B cell (primary cell): ENCODE measurements around the gene LRRC61. TPM values are rescaled to one million over a fixed set of nuclear protein-coding genes. Genes with fewer than 3 reads are reported as not detected.

Experiments
- ATAC-seq: fragments of 200-7000 bp; cut with Tn5 transposase; one replicate; pipeline ENCODE4 v1.10.0; 2021; ENCODE audit warnings: low read depth, mild to moderate bottlenecking, moderate number of reproducible peaks, moderate library complexity
- CTCF ChIA-PET: fragments of 350-600 bp; sonication (Branson Sonifier 250); formaldehyde crosslinking; loops from one replicate; lab custom pipeline; 2021; ENCODE audit warnings: antibody characterized with exemption, inconsistent platforms; lab: Charles Lee
- POLR2A ChIA-PET: fragments of 350-600 bp; sonication (Branson Sonifier 250); formaldehyde crosslinking; loops from one replicate; lab custom pipeline; 2021; ENCODE audit warnings: antibody characterized with exemption; lab: Charles Lee
- DNase-seq: peaks from one replicate; pipeline ENCODE4 v3.0.0; 2013
- H2AFZ ChIP-seq: 2 replicates; pipeline ENCODE4 v1.6.1; 2012; ENCODE audit warnings: mild to moderate bottlenecking, low read depth, low read length; ENCODE audit not compliant: insufficient read depth, poor library complexity, severe bottlenecking
- H3K27ac ChIP-seq, 2 donors: 1 replicate in 1 of 2; 2 replicates in 1 of 2; pipeline ENCODE4 v1.5.1; 2012 to 2013; ENCODE audit warnings: low read length in 2 of 2, mild to moderate bottlenecking in 2 of 2, moderate library complexity in 1 of 2
- H3K27me3 ChIP-seq, 4 experiments: fragments of 200-600 bp in 1 of 4; sonication (generic) in 1 of 4; replicated peaks in 1 of 4; 1 replicate in 2 of 4; 2 replicates in 2 of 4; pipeline versions ENCODE4 v1.6.1 to v1.7.0; 2013 to 2016; ENCODE audit warnings: low read length in 3 of 4, mild to moderate bottlenecking in 2 of 4, mixed read lengths in 1 of 4, moderate library complexity in 1 of 4; ENCODE audit not compliant: insufficient read depth in 4 of 4, control insufficient read depth in 3 of 4; ENCODE audit errors: control extremely low read depth in 1 of 4
- H3K36me3 ChIP-seq, 2 experiments: replicated peaks in 1 of 2; 1 replicate in 1 of 2; 2 replicates in 1 of 2; pipeline versions ENCODE4 v1.6.1 to v1.7.1; 2013; ENCODE audit warnings: low read length in 1 of 2; ENCODE audit not compliant: insufficient read depth in 2 of 2, control insufficient read depth in 1 of 2; ENCODE audit errors: control extremely low read depth in 1 of 2, extremely low read depth in 1 of 2
- H3K4me1 ChIP-seq, 2 donors: fragments of 200-600 bp in 1 of 2; sonication (generic) in 1 of 2; 1 replicate in 1 of 2; 2 replicates in 1 of 2; pipeline versions ENCODE4 v1.5.1 to v1.6.1; 2013 to 2017; ENCODE audit warnings: low read length in 2 of 2; ENCODE audit not compliant: control insufficient read depth in 2 of 2, insufficient read depth in 2 of 2
- H3K4me2 ChIP-seq: replicated peaks from 2 replicates; pipeline ENCODE3; 2012; ENCODE audit warnings: mild to moderate bottlenecking, low read depth, low read length; ENCODE audit not compliant: poor library complexity, severe bottlenecking
- H3K4me3 ChIP-seq, 5 experiments: fragments of 200-600 bp in 1 of 5; sonication (generic) in 1 of 5; 1 replicate in 3 of 5; 2 replicates in 2 of 5; pipeline versions ENCODE4 v1.5.1 to v1.7.0; 2011 to 2016; ENCODE audit warnings: low read length in 4 of 5, mild to moderate bottlenecking in 4 of 5, low read depth in 2 of 5, control low read depth in 1 of 5, moderate library complexity in 1 of 5; ENCODE audit not compliant: insufficient read depth in 1 of 5; ENCODE audit errors: control extremely low read depth in 1 of 5, extremely low read depth in 1 of 5
- H3K79me2 ChIP-seq: fragments of 200-600 bp; sonication (generic); one replicate; pipeline ENCODE4 v1.6.0; 2016; ENCODE audit warnings: low read length; ENCODE audit not compliant: control insufficient read depth, insufficient read depth
- H3K9ac ChIP-seq: fragments of 200-600 bp; sonication (generic); 2 replicates; pipeline ENCODE4 v1.6.1; 2017; ENCODE audit warnings: mild to moderate bottlenecking, low read length, moderate library complexity
- H3K9me3 ChIP-seq, 3 donors: one replicate each; pipeline versions ENCODE4 v1.6.1 to v1.7.1; 2013; ENCODE audit warnings: low read length in 2 of 3; ENCODE audit not compliant: control insufficient read depth in 2 of 3, insufficient read depth in 1 of 3; ENCODE audit errors: control extremely low read depth in 1 of 3
- H4K20me1 ChIP-seq: 2 replicates; pipeline ENCODE4 v1.6.0; 2012; ENCODE audit warnings: mild to moderate bottlenecking, low read length; ENCODE audit not compliant: insufficient read depth, control insufficient read depth, poor library complexity, severe bottlenecking
- H3K27ac Mint-ChIP-seq: one replicate; pipeline ENCODE4 v1.8.0; 2021; ENCODE audit warnings: mixed read lengths
- H3K27me3 Mint-ChIP-seq: one replicate; pipeline ENCODE4 v1.8.0; 2021; ENCODE audit warnings: mixed read lengths
- H3K4me1 Mint-ChIP-seq: one replicate; pipeline ENCODE4 v1.8.0; 2021; ENCODE audit warnings: mixed read lengths
- H3K4me3 Mint-ChIP-seq: one replicate; pipeline ENCODE4 v1.8.0; 2021; ENCODE audit warnings: mixed read lengths
- H3K9me3 Mint-ChIP-seq: one replicate; pipeline ENCODE4 v1.8.0; 2022; ENCODE audit warnings: mixed read lengths; ENCODE audit not compliant: insufficient read depth
- EZH2 ChIP-seq: IDR thresholded peaks from 2 replicates; pipeline ENCODE4 v1.6.1; 2012; ENCODE audit warnings: borderline replicate concordance, low read depth, mild to moderate bottlenecking, moderate library complexity, low read length; ENCODE audit not compliant: insufficient read depth, poor library complexity, severe bottlenecking
- WGBS: methylation state at CpG from one replicate; pipeline ENCODE4 v1.1.5; 2013; ENCODE audit warnings: missing lambda C conversion rate; ENCODE audit not compliant: insufficient coverage; 5-methylcytosine and 5-hydroxymethylcytosine counted together
- intact Hi-C: fragments of 100-400 bp; cut with micrococcal nuclease; formaldehyde crosslinking; loops from one replicate; pipeline ENCODE4 v1.10.0; 2022
- polyA plus RNA-seq: library from polyadenylated mRNA; depleted of rRNA; stranded (reverse); fragments of >200 nt; gene quantifications from 2 replicates; pipeline ENCODE4 v1.2.3, GENCODE V29; 2012
- total RNA-seq, 2 donors: library from RNA; stranded (reverse); fragments of 120-200 nt in 1 of 2; gene quantifications; 1 replicate in 1 of 2; 2 replicates in 1 of 2; pipeline versions ENCODE4 v1.2.3 to v1.2.4, GENCODE V29; 2013 to 2022
- TF ChIP-seq, protein P1 (sequence below): fragments of 200-600 bp; IDR thresholded peaks from one replicate; pipeline ENCODE4 v1.8.0; 2022; ENCODE audit warnings: antibody characterized with exemption, mild to moderate bottlenecking

LRRC61 gene
- total and polyA plus RNA-seq, 2 donors (not counting 1 experiment from before 2014, with no cell fraction given) = 12.8 to 12.9 TPM

DNA sequence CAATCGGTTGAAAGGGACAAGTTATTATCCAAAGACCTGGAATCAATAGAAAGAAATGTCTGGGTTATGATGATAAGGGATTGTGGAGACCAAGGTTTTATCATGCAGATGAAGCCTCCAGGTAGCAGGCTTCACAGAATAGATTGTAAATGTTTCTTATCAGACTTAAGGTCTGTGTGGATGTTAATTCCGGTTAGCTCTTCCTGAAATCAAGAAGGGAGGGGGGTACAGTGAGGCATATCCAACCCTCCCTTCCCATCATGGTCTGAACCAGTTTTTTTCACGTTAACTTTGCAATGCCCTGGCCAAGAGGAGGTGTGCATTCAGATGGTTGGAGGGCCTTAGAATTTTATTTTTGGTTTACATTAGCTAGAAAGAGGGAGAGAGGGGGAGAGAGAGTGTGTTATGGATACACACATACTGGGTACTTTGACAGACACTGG, 9.8 kb upstream of the LRRC61 start:
- no peaks in the 10 kb centered on the region for H3K36me3 ChIP-seq
- peaks cover 12% of the 10 kb centered on the region for H3K79me2 ChIP-seq
- no peak overlapping the region for H3K9ac ChIP-seq
- Mint-ChIP-seq H3K4me3 (no peak overlapping the region), H3K4me1 (peaks cover 2% of the 10 kb centered on the region), H3K27me3 (no peaks in the 10 kb centered on the region), H3K9me3 (no peaks in the 10 kb centered on the region), H3K27ac (no peak overlapping the region)
- H3K4me3 ChIP-seq = no peak overlapping the region
- CTCF ChIA-PET = no interaction called here
- 100% methylated on average over 1 of the region's 3 CpGs for WGBS
- H3K27me3 ChIP-seq = no peaks in the 10 kb centered on the region
- intact Hi-C loops = no loop called here
- no peak overlapping the region for H3K4me2 ChIP-seq
- H3K9me3 ChIP-seq = no peaks in the 10 kb centered on the region
- no peak for ATAC-seq
- DNase-seq = no peak
- TF ChIP-seq, protein P1, sequence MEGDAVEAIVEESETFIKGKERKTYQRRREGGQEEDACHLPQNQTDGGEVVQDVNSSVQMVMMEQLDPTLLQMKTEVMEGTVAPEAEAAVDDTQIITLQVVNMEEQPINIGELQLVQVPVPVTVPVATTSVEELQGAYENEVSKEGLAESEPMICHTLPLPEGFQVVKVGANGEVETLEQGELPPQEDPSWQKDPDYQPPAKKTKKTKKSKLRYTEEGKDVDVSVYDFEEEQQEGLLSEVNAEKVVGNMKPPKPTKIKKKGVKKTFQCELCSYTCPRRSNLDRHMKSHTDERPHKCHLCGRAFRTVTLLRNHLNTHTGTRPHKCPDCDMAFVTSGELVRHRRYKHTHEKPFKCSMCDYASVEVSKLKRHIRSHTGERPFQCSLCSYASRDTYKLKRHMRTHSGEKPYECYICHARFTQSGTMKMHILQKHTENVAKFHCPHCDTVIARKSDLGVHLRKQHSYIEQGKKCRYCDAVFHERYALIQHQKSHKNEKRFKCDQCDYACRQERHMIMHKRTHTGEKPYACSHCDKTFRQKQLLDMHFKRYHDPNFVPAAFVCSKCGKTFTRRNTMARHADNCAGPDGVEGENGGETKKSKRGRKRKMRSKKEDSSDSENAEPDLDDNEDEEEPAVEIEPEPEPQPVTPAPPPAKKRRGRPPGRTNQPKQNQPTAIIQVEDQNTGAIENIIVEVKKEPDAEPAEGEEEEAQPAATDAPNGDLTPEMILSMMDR = no peak
- TF ChIP-seq EZH2 = no peak
- no peaks in the 10 kb centered on the region for H4K20me1 ChIP-seq
- H3K27ac ChIP-seq = no peak overlapping the region
- no peak overlapping the region for H2AFZ ChIP-seq
- POLR2A ChIA-PET = no interaction called here
- H3K4me1 ChIP-seq = no peaks in the 10 kb centered on the region

DNA sequence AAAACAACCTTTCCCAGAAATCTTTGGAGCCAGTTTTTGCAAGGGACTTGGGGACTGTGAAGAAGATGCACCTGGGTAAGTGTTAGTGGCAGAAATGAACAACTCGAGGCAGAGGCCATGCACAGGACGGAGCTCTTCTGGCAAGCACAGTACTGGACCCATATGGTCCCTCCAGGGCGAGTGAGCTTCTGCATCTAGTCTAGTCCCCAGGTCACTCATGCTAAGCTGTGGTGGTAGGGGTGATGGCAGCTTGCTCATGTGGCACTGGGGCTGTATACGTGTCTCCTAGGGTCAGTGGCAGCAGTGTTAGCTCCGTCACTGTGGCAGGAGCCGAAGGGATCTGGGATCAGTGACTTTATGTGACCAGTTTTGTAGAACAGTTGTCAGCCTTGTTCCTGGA, 9.3 kb upstream of the LRRC61 start:
- no peak for TF ChIP-seq EZH2
- TF ChIP-seq, protein P1 = no peak
- Histone ChIP-seq H3K27me3 (no peaks in the 10 kb centered on the region), H3K9ac (no peak overlapping the region), H3K9me3 (no peaks in the 10 kb centered on the region), H3K27ac (no peak overlapping the region), H3K36me3 (no peaks in the 10 kb centered on the region), H3K79me2 (peaks cover 12% of the 10 kb centered on the region), H3K4me3 (no peak overlapping the region), H4K20me1 (no peaks in the 10 kb centered on the region), H3K4me2 (no peak overlapping the region), H2AFZ (no peak overlapping the region), H3K4me1 (peaks cover 0 to 2% of the 10 kb centered on the region in 2 donors)
- no peak for DNase-seq
- no peaks in the 10 kb centered on the region for H3K9me3 Mint-ChIP-seq
- no peak overlapping the region for H3K27ac Mint-ChIP-seq
- no peak overlapping the region for H3K4me3 Mint-ChIP-seq
- ChIA-PET CTCF (no interaction called here), POLR2A (no interaction called here)
- intact Hi-C loops = no loop called here
- WGBS = 95% methylated on average over 6 of the region's 6 CpGs
- ATAC-seq = no peak
- peaks cover 6% of the 10 kb centered on the region for H3K4me1 Mint-ChIP-seq
- H3K27me3 Mint-ChIP-seq = no peaks in the 10 kb centered on the region
